Epithelial cell of umbilical artery (primary cell): ENCODE results near the gene PLA2G4C. TPM values are rescaled to one million over a fixed set of nuclear protein-coding genes. Genes with fewer than 3 reads are reported as not detected.

Experiments
- total RNA-seq: library from RNA; depleted of rRNA; stranded (reverse); fragments of >200 nt; gene quantifications from 2 replicates; pipeline ENCODE4 v1.2.3, GENCODE V29; 2014

The PLA2G4C gene, protein sequence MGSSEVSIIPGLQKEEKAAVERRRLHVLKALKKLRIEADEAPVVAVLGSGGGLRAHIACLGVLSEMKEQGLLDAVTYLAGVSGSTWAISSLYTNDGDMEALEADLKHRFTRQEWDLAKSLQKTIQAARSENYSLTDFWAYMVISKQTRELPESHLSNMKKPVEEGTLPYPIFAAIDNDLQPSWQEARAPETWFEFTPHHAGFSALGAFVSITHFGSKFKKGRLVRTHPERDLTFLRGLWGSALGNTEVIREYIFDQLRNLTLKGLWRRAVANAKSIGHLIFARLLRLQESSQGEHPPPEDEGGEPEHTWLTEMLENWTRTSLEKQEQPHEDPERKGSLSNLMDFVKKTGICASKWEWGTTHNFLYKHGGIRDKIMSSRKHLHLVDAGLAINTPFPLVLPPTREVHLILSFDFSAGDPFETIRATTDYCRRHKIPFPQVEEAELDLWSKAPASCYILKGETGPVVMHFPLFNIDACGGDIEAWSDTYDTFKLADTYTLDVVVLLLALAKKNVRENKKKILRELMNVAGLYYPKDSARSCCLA
- 15.9 and 33.7 TPM in 2 replicates for total RNA-seq

DNA sequence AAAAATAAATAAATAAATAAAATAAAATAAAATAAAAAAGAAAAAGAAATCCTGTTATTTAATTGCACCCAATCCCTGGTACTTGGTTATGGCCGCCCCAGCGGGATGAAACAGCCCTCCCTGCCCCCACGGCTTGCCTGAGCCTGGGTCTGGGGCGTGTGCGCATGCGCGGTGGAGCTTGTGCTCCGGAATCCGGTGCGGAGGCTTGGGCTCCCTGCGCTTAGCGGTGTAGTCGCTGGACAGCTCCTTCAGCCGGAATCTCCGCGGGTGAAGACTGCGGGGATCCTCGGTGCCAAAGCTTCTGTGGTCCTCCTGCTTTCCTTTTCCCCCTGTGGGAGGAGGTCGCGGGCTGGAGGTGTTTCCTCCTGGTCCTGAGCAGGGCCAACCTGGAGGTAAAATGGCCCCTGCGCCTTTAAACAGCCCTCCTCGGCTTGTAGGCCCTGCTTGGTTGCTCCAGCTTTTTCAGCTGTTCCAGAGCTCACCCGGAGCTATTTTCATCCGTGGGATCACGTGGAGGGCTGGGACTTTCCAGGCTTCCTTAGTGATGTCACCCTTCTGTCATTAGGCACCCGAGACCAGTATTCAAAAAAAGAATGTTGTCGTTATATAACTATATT, at the start of gene PLA2G4C:
Gene PLA2G4C, minus strand, starts transcription at position 468 of the 617 bp plus-strand sequence. CDS start 4,288 bp downstream, outside the sequence.

GRCh38 chr19:48043675-48044258, 66.8 kb downstream of the PLA2G4C start, which contains the start of gene CABP5:
CABP5 (minus strand) TSS chr19:48044079; CDS start chr19:48043922, 157 bp downstream.

Other genes with a start within 250 kb of the PLA2G4C start
- gene SULT2A1, start 224.5 kb downstream of the PLA2G4C start, total RNA-seq: not detected in 2 replicates
- not detected in 2 replicates for gene BSPH1, start 118.6 kb downstream of the PLA2G4C start, total RNA-seq
- gene ELSPBP1, start 116.2 kb downstream of the PLA2G4C start, total RNA-seq: not detected in 2 replicates
- not detected in 2 replicates for gene CABP5, start 66.7 kb downstream of the PLA2G4C start, total RNA-seq
- 23.6 and 30.5 TPM in 2 replicates for gene LIG1, start 59.5 kb upstream of the PLA2G4C start, total RNA-seq
- gene ZSWIM9, start 59.9 kb upstream of the PLA2G4C start, total RNA-seq: 1.6 and 3.6 TPM in 2 replicates
- 91.9 and 127 TPM in 2 replicates for gene CARD8, start 145.1 kb upstream of the PLA2G4C start, total RNA-seq
- gene ZNF114, start 159.3 kb upstream of the PLA2G4C start, total RNA-seq: 0.65 and 2.9 TPM in 2 replicates
- 22.4 and 33.9 TPM in 2 replicates for gene EMP3, start 214.7 kb upstream of the PLA2G4C start, total RNA-seq